ENCODE data around the gene GPR137. TPM values are rescaled to one million over a fixed set of nuclear protein-coding genes. Genes with fewer than 3 reads are reported as not detected.
A peak's percentile ranks its signal among the peaks of the same experiment; 100 is the strongest.

Gene GPR137, protein sequence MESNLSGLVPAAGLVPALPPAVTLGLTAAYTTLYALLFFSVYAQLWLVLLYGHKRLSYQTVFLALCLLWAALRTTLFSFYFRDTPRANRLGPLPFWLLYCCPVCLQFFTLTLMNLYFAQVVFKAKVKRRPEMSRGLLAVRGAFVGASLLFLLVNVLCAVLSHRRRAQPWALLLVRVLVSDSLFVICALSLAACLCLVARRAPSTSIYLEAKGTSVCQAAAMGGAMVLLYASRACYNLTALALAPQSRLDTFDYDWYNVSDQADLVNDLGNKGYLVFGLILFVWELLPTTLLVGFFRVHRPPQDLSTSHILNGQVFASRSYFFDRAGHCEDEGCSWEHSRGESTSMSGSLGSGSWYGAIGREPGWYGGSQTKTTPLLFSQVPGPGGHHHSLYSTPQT
- total RNA-seq (2014; rRNA removed; shearing (Covaris generic)): 32.5 and 35.6 TPM in 2 replicates
- 16.3 and 17.7 TPM in 2 replicates for polyA plus RNA-seq (2016; fragmentation: Nextera tagmentation; extraction: Ambion mirVana)
- long read RNA-seq, partial matches to known transcripts: 0 of 5 reads
- long read RNA-seq, other reads (novel, unspliced or antisense): 4 of 5 reads

DNA sequence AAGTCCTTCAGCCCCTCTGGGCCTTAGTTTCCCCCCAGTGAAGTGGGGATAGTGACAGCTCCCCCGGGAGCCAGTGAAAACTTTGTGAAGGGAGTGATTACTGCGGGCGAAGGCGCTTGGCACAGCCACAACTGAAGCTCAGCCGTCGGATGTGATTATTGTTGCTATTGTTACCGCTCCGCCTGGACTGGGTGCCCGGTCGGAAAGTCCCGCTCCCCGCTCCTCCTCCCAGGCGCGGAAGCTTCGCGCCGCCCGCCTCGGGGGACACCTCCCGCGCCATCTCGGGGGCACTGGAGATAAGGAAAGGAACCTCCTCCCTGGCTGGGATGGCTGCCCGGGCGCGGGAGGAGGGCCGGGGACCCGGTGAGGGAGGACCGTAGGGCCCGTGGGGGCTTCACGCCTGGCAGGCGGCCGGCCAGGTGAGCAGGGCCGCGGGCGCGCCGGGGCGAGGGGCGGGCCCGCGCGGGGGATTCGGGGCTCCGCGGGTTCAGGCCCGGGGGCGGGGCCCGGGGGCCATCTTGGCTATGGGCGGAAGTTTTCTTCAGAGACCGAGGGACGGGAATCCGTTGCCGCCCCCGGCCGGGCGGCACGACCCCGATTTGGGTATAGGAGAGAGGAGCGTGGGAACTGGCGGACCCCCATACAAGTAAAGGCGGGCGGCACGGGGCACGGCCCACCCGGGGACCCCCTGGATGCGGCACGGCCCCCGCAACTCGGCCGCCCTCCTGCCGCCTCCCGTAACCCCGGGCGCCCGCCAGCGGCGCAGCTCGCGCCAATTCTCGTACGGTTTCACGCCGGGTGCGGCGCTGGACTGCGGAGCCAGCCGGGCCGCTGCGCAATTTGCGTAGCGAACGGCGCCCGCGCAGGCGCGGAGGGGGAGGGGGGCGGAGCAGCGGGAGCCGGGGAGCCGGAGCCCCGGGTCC is at the start of gene GPR137:
Gene GPR137, plus strand, starts transcription at position 887 of the 923 bp plus-strand sequence. CDS start 677 bp downstream, outside the sequence.
- Histone ChIP-seq H4K20me1 (replicated peaks; ENCODE audit: insufficient read depth) (no peaks in the 10 kb centered on the region), H3K79me2 (replicated peaks; ENCODE audit: insufficient read depth) (no peaks in the 10 kb centered on the region), H3K27ac (ENCODE audit: low read depth) (peak within 1 kb of the TSS; percentile 84; the same call in 1 of the 2 replicates), H3K36me3 (ENCODE audit: insufficient read depth) (no peaks in the 10 kb centered on the region), H2AFZ (peak within 1 kb of the TSS; percentile 98), H3K4me1 (ENCODE audit: insufficient read depth) (peaks cover 8% of the 10 kb centered on the region), H3F3A (replicated peaks; ENCODE audit: low read depth) (peaks cover 6% of the 10 kb centered on the region; the same call in 1 of the 2 replicates), H3K27me3 (ENCODE audit: insufficient read depth) (peaks cover 24% of the 10 kb centered on the region), H3K9me2 (ENCODE audit: insufficient read depth) (no peaks in the 10 kb centered on the region), H3K4me3 (peak within 1 kb of the TSS; percentile 95), H3K4me2 (peak within 1 kb of the TSS; percentile 99)
- ATAC-seq (peak; percentile 44), DNase-seq (ENCODE audit: low spot score) (peak; percentile 80)
- TF ChIP-seq JUNB (IDR thresholded peaks at IDR 0.05; ENCODE audit: unreplicated experiment): no peak
- TF ChIP-seq POLR2AphosphoS5 (IDR thresholded peaks at IDR 0.05; ENCODE audit: low read depth): no peak; the same call in 1 of the 2 replicates
- TF ChIP-seq, protein P1, sequence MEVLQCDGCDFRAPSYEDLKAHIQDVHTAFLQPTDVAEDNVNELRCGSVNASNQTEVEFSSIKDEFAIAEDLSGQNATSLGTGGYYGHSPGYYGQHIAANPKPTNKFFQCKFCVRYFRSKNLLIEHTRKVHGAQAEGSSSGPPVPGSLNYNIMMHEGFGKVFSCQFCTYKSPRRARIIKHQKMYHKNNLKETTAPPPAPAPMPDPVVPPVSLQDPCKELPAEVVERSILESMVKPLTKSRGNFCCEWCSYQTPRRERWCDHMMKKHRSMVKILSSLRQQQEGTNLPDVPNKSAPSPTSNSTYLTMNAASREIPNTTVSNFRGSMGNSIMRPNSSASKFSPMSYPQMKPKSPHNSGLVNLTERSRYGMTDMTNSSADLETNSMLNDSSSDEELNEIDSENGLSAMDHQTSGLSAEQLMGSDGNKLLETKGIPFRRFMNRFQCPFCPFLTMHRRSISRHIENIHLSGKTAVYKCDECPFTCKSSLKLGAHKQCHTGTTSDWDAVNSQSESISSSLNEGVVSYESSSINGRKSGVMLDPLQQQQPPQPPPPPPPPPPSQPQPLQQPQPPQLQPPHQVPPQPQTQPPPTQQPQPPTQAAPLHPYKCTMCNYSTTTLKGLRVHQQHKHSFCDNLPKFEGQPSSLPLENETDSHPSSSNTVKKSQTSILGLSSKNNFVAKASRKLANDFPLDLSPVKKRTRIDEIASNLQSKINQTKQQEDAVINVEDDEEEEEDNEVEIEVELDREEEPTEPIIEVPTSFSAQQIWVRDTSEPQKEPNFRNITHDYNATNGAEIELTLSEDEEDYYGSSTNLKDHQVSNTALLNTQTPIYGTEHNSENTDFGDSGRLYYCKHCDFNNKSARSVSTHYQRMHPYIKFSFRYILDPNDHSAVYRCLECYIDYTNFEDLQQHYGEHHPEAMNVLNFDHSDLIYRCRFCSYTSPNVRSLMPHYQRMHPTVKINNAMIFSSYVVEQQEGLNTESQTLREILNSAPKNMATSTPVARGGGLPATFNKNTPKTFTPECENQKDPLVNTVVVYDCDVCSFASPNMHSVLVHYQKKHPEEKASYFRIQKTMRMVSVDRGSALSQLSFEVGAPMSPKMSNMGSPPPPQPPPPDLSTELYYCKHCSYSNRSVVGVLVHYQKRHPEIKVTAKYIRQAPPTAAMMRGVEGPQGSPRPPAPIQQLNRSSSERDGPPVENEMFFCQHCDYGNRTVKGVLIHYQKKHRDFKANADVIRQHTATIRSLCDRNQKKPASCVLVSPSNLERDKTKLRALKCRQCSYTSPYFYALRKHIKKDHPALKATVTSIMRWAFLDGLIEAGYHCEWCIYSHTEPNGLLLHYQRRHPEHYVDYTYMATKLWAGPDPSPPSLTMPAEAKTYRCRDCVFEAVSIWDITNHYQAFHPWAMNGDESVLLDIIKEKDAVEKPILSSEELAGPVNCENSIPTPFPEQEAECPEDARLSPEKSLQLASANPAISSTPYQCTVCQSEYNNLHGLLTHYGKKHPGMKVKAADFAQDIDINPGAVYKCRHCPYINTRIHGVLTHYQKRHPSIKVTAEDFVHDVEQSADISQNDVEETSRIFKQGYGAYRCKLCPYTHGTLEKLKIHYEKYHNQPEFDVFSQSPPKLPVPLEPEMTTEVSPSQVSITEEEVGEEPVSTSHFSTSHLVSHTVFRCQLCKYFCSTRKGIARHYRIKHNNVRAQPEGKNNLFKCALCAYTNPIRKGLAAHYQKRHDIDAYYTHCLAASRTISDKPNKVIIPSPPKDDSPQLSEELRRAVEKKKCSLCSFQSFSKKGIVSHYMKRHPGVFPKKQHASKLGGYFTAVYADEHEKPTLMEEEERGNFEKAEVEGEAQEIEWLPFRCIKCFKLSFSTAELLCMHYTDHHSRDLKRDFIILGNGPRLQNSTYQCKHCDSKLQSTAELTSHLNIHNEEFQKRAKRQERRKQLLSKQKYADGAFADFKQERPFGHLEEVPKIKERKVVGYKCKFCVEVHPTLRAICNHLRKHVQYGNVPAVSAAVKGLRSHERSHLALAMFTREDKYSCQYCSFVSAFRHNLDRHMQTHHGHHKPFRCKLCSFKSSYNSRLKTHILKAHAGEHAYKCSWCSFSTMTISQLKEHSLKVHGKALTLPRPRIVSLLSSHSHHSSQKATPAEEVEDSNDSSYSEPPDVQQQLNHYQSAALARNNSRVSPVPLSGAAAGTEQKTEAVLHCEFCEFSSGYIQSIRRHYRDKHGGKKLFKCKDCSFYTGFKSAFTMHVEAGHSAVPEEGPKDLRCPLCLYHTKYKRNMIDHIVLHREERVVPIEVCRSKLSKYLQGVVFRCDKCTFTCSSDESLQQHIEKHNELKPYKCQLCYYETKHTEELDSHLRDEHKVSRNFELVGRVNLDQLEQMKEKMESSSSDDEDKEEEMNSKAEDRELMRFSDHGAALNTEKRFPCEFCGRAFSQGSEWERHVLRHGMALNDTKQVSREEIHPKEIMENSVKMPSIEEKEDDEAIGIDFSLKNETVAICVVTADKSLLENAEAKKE (CRISPR knock-in tag; IDR thresholded peaks at IDR 0.05): no peak
- H3K27me3 Mint-ChIP-seq (ENCODE audit: insufficient read depth, low read depth, poor library complexity): peaks cover 30% of the 10 kb centered on the region
- H3K9me3 Mint-ChIP-seq: no peaks in the 10 kb centered on the region; the same call in 2 of the 3 replicates
- H3K4me3 Mint-ChIP-seq: peak within 1 kb of the TSS; percentile 81
- peaks cover 10% of the 10 kb centered on the region; the same call in 2 of the 3 replicates for H3K36me3 Mint-ChIP-seq (ENCODE audit: low read depth)
- peaks cover 8% of the 10 kb centered on the region for H3K4me1 Mint-ChIP-seq
- no peak within 1 kb of the TSS for H3K27ac Mint-ChIP-seq

All from GM23338 (cell line).